HEK293 (cell line): Measurements from ENCODE around the gene ARHGAP28.

Source experiments
- CTCF ChIP-seq: fragments of 450-650 bp; formaldehyde crosslinking; IDR thresholded peaks from 2 replicates; pipeline ENCODE4 v1.5.1; 2016; ENCODE audit warnings: missing biosample characterization, missing genetic modification characterization
- ZBTB7A ChIP-seq: fragments of 450-650 bp; formaldehyde crosslinking; IDR thresholded peaks from 2 replicates; pipeline ENCODE4 v1.5.1; 2016; ENCODE audit warnings: low read depth, missing biosample characterization, missing genetic modification characterization
- ZNF274 ChIP-seq, 2 experiments: fragments of 200-500 bp in 1 of 2; fragments of 450-650 bp in 1 of 2; sonication (Bioruptor generic) in 1 of 2; formaldehyde crosslinking in 1 of 2; IDR thresholded peaks; 2 replicates each; pipeline versions ENCODE4 v1.5.1 to v1.6.1; 2014 to 2016; ENCODE audit warnings: borderline replicate concordance in 1 of 2, inconsistent platforms in 1 of 2, low read length in 1 of 2, missing biosample characterization in 1 of 2, missing genetic modification characterization in 1 of 2
- ZNF423 ChIP-seq: fragments of 450-650 bp; formaldehyde crosslinking; IDR thresholded peaks from 2 replicates; pipeline ENCODE4 v1.5.1; 2016; ENCODE audit warnings: missing biosample characterization, missing genetic modification characterization

GRCh38 chr18:6793986-6794385 is 64.5 kb downstream of the ARHGAP28 start:
- TF ChIP-seq ZNF423 (tag by site-specific recombination), result no peak
- TF ChIP-seq ZBTB7A, result no peak
- no peak for TF ChIP-seq ZNF274 (IDR thresholded peaks at IDR 0.05; ENCODE audit: low read length)
- TF ChIP-seq ZNF274 (tag by site-specific recombination; IDR thresholded peaks at IDR 0.05; ENCODE audit: borderline replicate concordance), result no peak
- TF ChIP-seq CTCF (tag by site-specific recombination), result no peak
